Neuronal stem cell (in vitro differentiated cells): ENCODE data around the gene DRICH1.
"Not testable (repeated sequence)": the region's sequence is repeated elsewhere in the genome, so short reads cannot be mapped to it uniquely, and the experiment has no call there.

Experiments used
- DNase-seq: peaks from one replicate; pipeline ENCODE4 v3.0.0-alpha.2; 2013; ENCODE audit warnings: low spot score
- H2AFZ ChIP-seq: one replicate; pipeline ENCODE4 v1.6.1; 2013; ENCODE audit warnings: mild to moderate bottlenecking, low read length, inconsistent platforms
- H2AK5ac ChIP-seq: 2 replicates; pipeline ENCODE4 v1.6.1; 2013; ENCODE audit warnings: low read depth, mild to moderate bottlenecking, inconsistent platforms, low read length, moderate library complexity, mixed read lengths
- H2BK120ac ChIP-seq: 2 replicates; pipeline ENCODE4 v1.6.1; 2013; ENCODE audit warnings: low read depth, mild to moderate bottlenecking, inconsistent platforms, low read length, moderate library complexity, mixed read lengths
- H2BK12ac ChIP-seq: one replicate; pipeline ENCODE4 v1.6.1; 2013; ENCODE audit warnings: low read length, inconsistent platforms
- H2BK15ac ChIP-seq: 2 replicates; pipeline ENCODE4 v1.6.1; 2013; ENCODE audit warnings: mild to moderate bottlenecking, low read length, inconsistent platforms, mixed read lengths
- H2BK5ac ChIP-seq: one replicate; pipeline ENCODE4 v1.6.1; 2013; ENCODE audit warnings: inconsistent platforms, mild to moderate bottlenecking, low read length, moderate library complexity
- H3K14ac ChIP-seq: one replicate; pipeline ENCODE4 v1.6.1; 2013; ENCODE audit warnings: low read length, inconsistent platforms
- H3K18ac ChIP-seq: 2 replicates; pipeline ENCODE4 v1.6.1; 2013; ENCODE audit warnings: low read length, inconsistent platforms
- H3K23ac ChIP-seq: 2 replicates; pipeline ENCODE4 v1.6.1; 2013; ENCODE audit warnings: low read depth, mild to moderate bottlenecking, mixed read lengths, low read length, inconsistent platforms; ENCODE audit not compliant: poor library complexity
- H3K27ac ChIP-seq: replicated peaks from 3 replicates; pipeline ENCODE4 v1.5.1; 2013; ENCODE audit warnings: low read length, inconsistent platforms
- H3K27me3 ChIP-seq, 3 experiments: 2 replicates each; pipeline ENCODE4 v1.6.1; 2013; ENCODE audit warnings: low read length in 3 of 3, mild to moderate bottlenecking in 2 of 3, inconsistent platforms in 1 of 3, low read depth in 1 of 3, mixed read lengths in 1 of 3, moderate library complexity in 1 of 3; ENCODE audit not compliant: control insufficient read depth in 3 of 3, insufficient read depth in 3 of 3
- H3K36me3 ChIP-seq, 2 donors: replicated peaks in 1 of 2; 2 replicates each; pipeline ENCODE4 v1.6.1; 2013; ENCODE audit warnings: low read length in 2 of 2; ENCODE audit not compliant: control insufficient read depth in 2 of 2, insufficient read depth in 2 of 2
- H3K4ac ChIP-seq: 2 replicates; pipeline ENCODE4 v1.6.1; 2013; ENCODE audit warnings: inconsistent platforms, mild to moderate bottlenecking, low read length, moderate library complexity
- H3K4me1 ChIP-seq, 2 donors: 1 replicate in 1 of 2; 2 replicates in 1 of 2; pipeline ENCODE4 v1.6.1; 2013; ENCODE audit warnings: low read length in 2 of 2, low read depth in 1 of 2; ENCODE audit not compliant: control insufficient read depth in 2 of 2, insufficient read depth in 1 of 2
- H3K4me2 ChIP-seq: one replicate; pipeline ENCODE4 v1.6.1; 2013; ENCODE audit warnings: mild to moderate bottlenecking, low read length, inconsistent platforms; ENCODE audit not compliant: insufficient read depth, poor library complexity, severe bottlenecking
- H3K4me3 ChIP-seq, 2 donors: 2 replicates each; pipeline ENCODE4 v1.5.1; 2013; ENCODE audit warnings: low read length in 2 of 2, mild to moderate bottlenecking in 2 of 2, inconsistent platforms in 1 of 2, moderate library complexity in 1 of 2
- H3K79me1 ChIP-seq: one replicate; pipeline ENCODE4 v1.6.1; 2013; ENCODE audit warnings: low read depth, mild to moderate bottlenecking, inconsistent platforms, low read length, moderate library complexity
- H3K9ac ChIP-seq: one replicate; pipeline ENCODE4 v1.6.1; 2013; ENCODE audit warnings: mild to moderate bottlenecking, low read depth, low read length, inconsistent platforms; ENCODE audit not compliant: poor library complexity
- H3K9me3 ChIP-seq, 2 donors: replicated peaks in 1 of 2; 2 replicates each; pipeline versions ENCODE3 to v1.6.1; 2013; ENCODE audit warnings: low read length in 2 of 2, mild to moderate bottlenecking in 2 of 2, inconsistent platforms in 1 of 2, low read depth in 1 of 2, mixed read lengths in 1 of 2, moderate library complexity in 1 of 2; ENCODE audit not compliant: control insufficient read depth in 2 of 2, insufficient read depth in 1 of 2
- H4K8ac ChIP-seq: one replicate; pipeline ENCODE4 v1.6.1; 2013; ENCODE audit warnings: low read depth, mild to moderate bottlenecking, inconsistent platforms, low read length, moderate library complexity
- H4K91ac ChIP-seq: one replicate; pipeline ENCODE4 v1.6.1; 2013; ENCODE audit warnings: low read length, low read depth, mild to moderate bottlenecking, inconsistent platforms; ENCODE audit not compliant: poor library complexity
- WGBS, 2 donors: extraction: QIAGEN DNeasy Blood & Tissue Kit; methylation state at CpG; one replicate each; pipeline ENCODE4 v1.1.7; 2013; ENCODE audit warnings: missing lambda C conversion rate in 2 of 2, mixed read lengths in 1 of 2; ENCODE audit not compliant: insufficient read length in 2 of 2, insufficient replicate concordance in 1 of 2; ENCODE audit errors: extremely low coverage in 2 of 2; 5-methylcytosine and 5-hydroxymethylcytosine counted together

The DRICH1 gene

GRCh38 chr22:23676841-23677700, 45.0 kb upstream of the DRICH1 start:
- not testable (repeated sequence) for H2AK5ac ChIP-seq, H3K4me2 ChIP-seq, H3K4ac ChIP-seq, H4K8ac ChIP-seq, H3K9ac ChIP-seq, H3K79me1 ChIP-seq, DNase-seq, H3K4me3 ChIP-seq, H2BK15ac ChIP-seq, H3K27ac ChIP-seq, H3K27me3 ChIP-seq, H2BK5ac ChIP-seq, H3K14ac ChIP-seq, H2BK120ac ChIP-seq, H4K91ac ChIP-seq, H2AFZ ChIP-seq, H3K9me3 ChIP-seq
- no CpG with 5 or more reads among the region's 12 CpGs for WGBS, 2 donors
- H3K4me1 ChIP-seq: peaks cover 0 to 12% of the 10 kb centered on the region in 2 donors
- H2BK12ac ChIP-seq: peak overlapping the region; percentile 10
- peak overlapping the region; percentile 80 for H3K23ac ChIP-seq
- peaks cover 7 to 10% of the 10 kb centered on the region in 2 donors for H3K36me3 ChIP-seq
- H3K18ac ChIP-seq: peak overlapping the region; percentile 64

- H2BK12ac ChIP-seq: no peak overlapping the region
- no peak overlapping the region for H3K4ac ChIP-seq
- no peak overlapping the region for H2BK15ac ChIP-seq
- H3K4me3 ChIP-seq: no peak overlapping the region
- no peak overlapping the region for H4K91ac ChIP-seq
- no peak overlapping the region for H4K8ac ChIP-seq
- no peaks in the 10 kb centered on the region for H3K27me3 ChIP-seq
- H3K4me1 ChIP-seq: peaks cover 0 to 12% of the 10 kb centered on the region in 2 donors
- H2BK5ac ChIP-seq: no peak overlapping the region
- no peaks in the 10 kb centered on the region for H3K79me1 ChIP-seq
- no peak overlapping the region for H3K14ac ChIP-seq
- no peak overlapping the region for H3K18ac ChIP-seq
- H2AFZ ChIP-seq: no peak overlapping the region
- no peak overlapping the region for H3K9ac ChIP-seq
- no CpG with 5 or more reads among the region's 17 CpGs for WGBS, 2 donors
- no peak overlapping the region for H3K4me2 ChIP-seq
- H3K27ac ChIP-seq: no peak overlapping the region
- H3K9me3 ChIP-seq: no peaks in the 10 kb centered on the region
- no peak for DNase-seq
- no peak overlapping the region for H2BK120ac ChIP-seq
- no peak overlapping the region for H2AK5ac ChIP-seq
- no peak overlapping the region for H3K23ac ChIP-seq
- H3K36me3 ChIP-seq: peaks cover 0 to 2% of the 10 kb centered on the region in 2 donors
Observed at GRCh38 chr22:23675502-23676415, 43.6 kb upstream of the DRICH1 start.

DNA sequence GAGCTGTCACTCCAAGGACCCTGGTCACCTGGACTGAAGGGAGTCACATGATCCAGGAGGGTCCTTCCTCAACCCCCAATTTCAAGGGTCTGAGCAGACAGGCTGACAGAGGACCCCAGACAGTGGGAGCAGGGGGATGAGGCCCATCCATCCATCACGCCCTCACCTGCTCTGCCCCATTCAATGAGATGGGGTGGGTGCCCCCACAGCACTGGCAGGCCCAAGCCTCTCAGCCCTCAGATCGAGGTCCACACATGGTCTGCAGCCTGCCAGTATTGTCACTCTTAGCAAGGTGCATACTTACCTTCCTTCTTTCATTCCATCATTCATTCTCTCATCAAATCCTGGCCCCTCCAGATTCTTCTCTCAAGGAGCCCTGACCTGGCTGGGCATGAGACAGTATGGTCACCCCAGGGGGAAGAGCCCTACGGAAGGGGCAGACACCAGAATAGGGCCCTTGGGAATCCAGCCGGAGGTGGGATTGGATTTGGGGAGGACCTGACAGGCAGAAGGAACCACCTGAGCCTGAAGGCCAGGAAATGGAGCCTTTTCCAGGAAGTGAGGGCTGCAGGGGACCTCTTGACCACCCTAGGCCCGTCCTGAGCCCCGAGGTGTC, 42.9 kb upstream of the DRICH1 start:
- H3K27me3 ChIP-seq, H2BK5ac ChIP-seq, H2BK120ac ChIP-seq, H3K4me3 ChIP-seq, H2AK5ac ChIP-seq, H2BK12ac ChIP-seq, H2AFZ ChIP-seq, H3K9me3 ChIP-seq, H3K36me3 ChIP-seq, H3K4me2 ChIP-seq, H2BK15ac ChIP-seq, H3K27ac ChIP-seq, H3K23ac ChIP-seq, H3K4ac ChIP-seq, H4K91ac ChIP-seq, H4K8ac ChIP-seq, H3K9ac ChIP-seq, H3K14ac ChIP-seq, H3K79me1 ChIP-seq, DNase-seq: not testable (repeated sequence)
- Histone ChIP-seq H3K4me1 (peaks cover 0 to 12% of the 10 kb centered on the region in 2 donors), H3K18ac (peak overlapping the region; percentile 48)
- WGBS, 2 donors: no CpG with 5 or more reads among the region's 6 CpGs
